ENCODE results near the gene RBM39.

- TF ChIP-seq POLR2A (IDR thresholded peaks at IDR 0.05) (no peak), CTCF (IDR thresholded peaks at IDR 0.05) (no peak)
Measured at GRCh38 chr20:35680452-35681183, 61.4 kb downstream of the RBM39 start.

Data from tibial nerve (tissue), 3 donors.